H1 (cell line): ENCODE measurements around the gene MRPL45. TPM values are rescaled to one million over a fixed set of nuclear protein-coding genes. Genes with fewer than 3 reads are reported as not detected.

Source experiments
- CBX5 ChIP-seq: fragments of 300-800, 300-1000 bp; sonication (generic); IDR thresholded peaks from 2 replicates; pipeline ENCODE4 v1.7.1; 2016; ENCODE audit warnings: antibody characterized with exemption, low read length, low read depth
- CHD1 ChIP-seq: IDR thresholded peaks from 2 replicates; pipeline ENCODE4 v1.6.1; 2012; ENCODE audit warnings: low read depth, low read length, improper control_type of control experiment
- CHD7 ChIP-seq: fragments of 300-600 bp; sonication (generic); IDR thresholded peaks from 2 replicates; pipeline ENCODE4 v1.7.1; 2012; ENCODE audit warnings: low read length, moderate library complexity, mild to moderate bottlenecking, inconsistent platforms; ENCODE audit not compliant: insufficient replicate concordance
- EP300 ChIP-seq, 2 experiments: IDR thresholded peaks; 1 replicate in 1 of 2; 2 replicates in 1 of 2; pipeline ENCODE4 v1.6.1; 2011 to 2012; ENCODE audit warnings: low read depth in 2 of 2, low read length in 2 of 2, mild to moderate bottlenecking in 2 of 2, borderline replicate concordance in 1 of 2, inconsistent platforms in 1 of 2, moderate library complexity in 1 of 2
- KDM5A ChIP-seq: fragments of 200-600 bp; IDR thresholded peaks from 2 replicates; pipeline ENCODE4 v1.7.1; 2012; ENCODE audit warnings: mild to moderate bottlenecking, low read length, inconsistent platforms, mixed read lengths
- MAX ChIP-seq: IDR thresholded peaks from 2 replicates; pipeline ENCODE4 v1.6.1; 2012; ENCODE audit warnings: inconsistent platforms
- polyA plus RNA-seq, 7 experiments: library from polyadenylated mRNA; depleted of rRNA in 3 of 7; stranded (reverse) in 5 of 7; unstranded in 2 of 7; fragments of >200 nt in 5 of 7; fragments of 200-250 nt in 2 of 7; gene quantifications; 1 replicate in 5 of 7; 2 replicates in 1 of 7; 4 replicates in 1 of 7; pipeline versions ENCODE4 v1.2.1 to v1.2.3, GENCODE V29; 2011 to 2013; ENCODE audit warnings: missing spikeins in 2 of 7, mixed read lengths in 2 of 7
- total RNA-seq: library from RNA; stranded (reverse); fragmentation: NEBNext Ultra II Directional; extraction: Animal tissue kit (Norgen Biotek cat#: 25700); gene quantifications from 2 replicates; pipeline ENCODE4 v1.2.1, GENCODE V29; 2021
- TF ChIP-seq, protein P1 (sequence below): IDR thresholded peaks from 2 replicates; pipeline ENCODE4 v1.6.1; 2012; ENCODE audit warnings: inconsistent platforms
- TF ChIP-seq, protein P2 (sequence below), 3 experiments: IDR thresholded peaks; 1 replicate in 2 of 3; 2 replicates in 1 of 3; pipeline versions ENCODE4 v1.5.1 to v1.6.1; 2011; ENCODE audit warnings: low read length in 3 of 3, mild to moderate bottlenecking in 3 of 3, inconsistent platforms in 2 of 3, low read depth in 1 of 3, moderate library complexity in 1 of 3; ENCODE audit not compliant: insufficient read depth in 1 of 3; ENCODE audit errors: control extremely low read depth in 1 of 3

Gene MRPL45
- total and polyA plus RNA-seq, 2 of the 8 experiments (the other 6 are each of a cell fraction or from before 2014, with no cell fraction given) = 65.6 to 71.7 TPM

GRCh38 chr17:38328620-38329019 lies 31.7 kb downstream of the MRPL45 start (continued):
- no peak for TF ChIP-seq CHD7
- TF ChIP-seq, protein P1, sequence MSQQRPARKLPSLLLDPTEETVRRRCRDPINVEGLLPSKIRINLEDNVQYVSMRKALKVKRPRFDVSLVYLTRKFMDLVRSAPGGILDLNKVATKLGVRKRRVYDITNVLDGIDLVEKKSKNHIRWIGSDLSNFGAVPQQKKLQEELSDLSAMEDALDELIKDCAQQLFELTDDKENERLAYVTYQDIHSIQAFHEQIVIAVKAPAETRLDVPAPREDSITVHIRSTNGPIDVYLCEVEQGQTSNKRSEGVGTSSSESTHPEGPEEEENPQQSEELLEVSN = no peak
- no peak for TF ChIP-seq CBX5
- TF ChIP-seq, protein P2, sequence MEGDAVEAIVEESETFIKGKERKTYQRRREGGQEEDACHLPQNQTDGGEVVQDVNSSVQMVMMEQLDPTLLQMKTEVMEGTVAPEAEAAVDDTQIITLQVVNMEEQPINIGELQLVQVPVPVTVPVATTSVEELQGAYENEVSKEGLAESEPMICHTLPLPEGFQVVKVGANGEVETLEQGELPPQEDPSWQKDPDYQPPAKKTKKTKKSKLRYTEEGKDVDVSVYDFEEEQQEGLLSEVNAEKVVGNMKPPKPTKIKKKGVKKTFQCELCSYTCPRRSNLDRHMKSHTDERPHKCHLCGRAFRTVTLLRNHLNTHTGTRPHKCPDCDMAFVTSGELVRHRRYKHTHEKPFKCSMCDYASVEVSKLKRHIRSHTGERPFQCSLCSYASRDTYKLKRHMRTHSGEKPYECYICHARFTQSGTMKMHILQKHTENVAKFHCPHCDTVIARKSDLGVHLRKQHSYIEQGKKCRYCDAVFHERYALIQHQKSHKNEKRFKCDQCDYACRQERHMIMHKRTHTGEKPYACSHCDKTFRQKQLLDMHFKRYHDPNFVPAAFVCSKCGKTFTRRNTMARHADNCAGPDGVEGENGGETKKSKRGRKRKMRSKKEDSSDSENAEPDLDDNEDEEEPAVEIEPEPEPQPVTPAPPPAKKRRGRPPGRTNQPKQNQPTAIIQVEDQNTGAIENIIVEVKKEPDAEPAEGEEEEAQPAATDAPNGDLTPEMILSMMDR (IDR thresholded peaks at IDR 0.05; ENCODE audit: control extremely low read depth in 1 of 3, insufficient read depth in 1 of 3, low read depth in 1 of 3, low read length in 3 of 3) = no peak
- no peak for TF ChIP-seq KDM5A
- TF ChIP-seq CHD1 = no peak
- TF ChIP-seq EP300 (IDR thresholded peaks at IDR 0.05; ENCODE audit: borderline replicate concordance in 1 of 2, low read depth in 2 of 2, low read length in 2 of 2) = no peak
- no peak for TF ChIP-seq MAX
